HG03196 (cell line): ENCODE data around the gene ATPAF2.
"Not testable (repeated sequence)": the region's sequence is repeated elsewhere in the genome, so short reads cannot be mapped to it uniquely, and the experiment has no call there.

ENCODE experiments used
- ATAC-seq: cut with Tn5 transposase; IDR thresholded peaks from one replicate; pipeline ENCODE4 v1.9.1; 2021; ENCODE audit not compliant: unreplicated experiment

ATPAF2 gene

GRCh38 chr17:18014006-18014405 is 25.0 kb downstream of the ATPAF2 start:
- ATAC-seq, result no peak

DNA sequence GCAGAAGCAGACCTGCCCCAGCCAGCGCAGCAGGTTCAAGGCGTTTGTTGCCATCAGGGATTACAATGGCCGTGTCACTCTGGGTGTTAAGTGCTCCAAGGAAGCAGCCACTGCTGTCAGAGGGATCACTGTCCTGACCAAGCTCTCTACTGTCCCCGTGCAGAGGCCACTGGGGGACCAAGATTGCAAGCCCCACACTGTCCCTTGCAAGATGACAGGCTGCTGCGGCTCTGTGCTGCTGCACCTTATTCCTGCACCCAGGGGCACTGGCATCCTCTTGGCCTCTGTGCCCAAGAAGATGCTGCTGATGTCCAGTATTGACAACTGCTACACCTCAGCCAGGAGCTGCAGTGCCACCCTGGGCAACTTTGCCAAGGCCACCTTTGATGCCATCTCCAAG is 27.7 kb downstream of the ATPAF2 start:
- ATAC-seq, result no peak

DNA sequence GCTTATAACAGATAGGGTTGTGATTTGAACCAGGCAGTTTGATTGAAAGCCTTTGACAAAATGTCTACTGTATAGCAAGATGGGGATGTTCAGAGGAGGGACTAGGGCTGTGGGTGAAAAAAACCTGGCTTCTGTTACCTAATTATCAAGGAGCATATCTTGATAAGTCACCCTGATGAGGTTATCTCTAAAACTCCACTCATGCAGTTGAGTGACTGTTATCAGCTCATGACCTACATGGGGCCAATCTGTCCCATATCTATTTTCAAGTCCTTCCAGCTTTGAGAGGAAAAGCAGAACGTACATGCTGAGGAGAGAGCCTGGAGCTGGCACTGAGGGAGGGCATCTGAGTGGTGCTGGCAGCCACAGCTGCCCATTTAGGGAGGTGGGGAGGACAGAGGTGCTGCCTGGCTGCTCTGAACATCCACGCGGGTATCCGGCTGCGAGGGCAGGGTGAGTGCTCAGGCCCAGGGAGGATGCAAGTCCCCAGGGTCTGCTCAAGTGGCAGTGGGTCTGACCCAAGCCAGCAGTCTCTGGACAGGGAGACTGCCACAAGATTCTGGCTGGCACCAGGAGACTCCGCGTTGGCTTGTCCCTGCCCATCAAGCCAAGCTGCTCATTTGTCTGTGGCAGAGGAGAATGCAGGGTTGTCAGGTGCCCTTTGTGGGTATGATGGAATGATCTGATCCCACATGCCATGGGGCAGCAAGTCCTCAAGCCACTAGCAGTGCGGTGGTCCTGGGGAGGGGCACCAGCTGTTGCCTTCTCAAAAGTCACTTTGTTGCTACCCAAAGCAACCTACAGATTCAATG is 29.2 kb downstream of the ATPAF2 start:
- no peak for ATAC-seq

- ATAC-seq, result no peak
Observed at GRCh38 chr17:18008496-18009268, 30.3 kb downstream of the ATPAF2 start.

DNA sequence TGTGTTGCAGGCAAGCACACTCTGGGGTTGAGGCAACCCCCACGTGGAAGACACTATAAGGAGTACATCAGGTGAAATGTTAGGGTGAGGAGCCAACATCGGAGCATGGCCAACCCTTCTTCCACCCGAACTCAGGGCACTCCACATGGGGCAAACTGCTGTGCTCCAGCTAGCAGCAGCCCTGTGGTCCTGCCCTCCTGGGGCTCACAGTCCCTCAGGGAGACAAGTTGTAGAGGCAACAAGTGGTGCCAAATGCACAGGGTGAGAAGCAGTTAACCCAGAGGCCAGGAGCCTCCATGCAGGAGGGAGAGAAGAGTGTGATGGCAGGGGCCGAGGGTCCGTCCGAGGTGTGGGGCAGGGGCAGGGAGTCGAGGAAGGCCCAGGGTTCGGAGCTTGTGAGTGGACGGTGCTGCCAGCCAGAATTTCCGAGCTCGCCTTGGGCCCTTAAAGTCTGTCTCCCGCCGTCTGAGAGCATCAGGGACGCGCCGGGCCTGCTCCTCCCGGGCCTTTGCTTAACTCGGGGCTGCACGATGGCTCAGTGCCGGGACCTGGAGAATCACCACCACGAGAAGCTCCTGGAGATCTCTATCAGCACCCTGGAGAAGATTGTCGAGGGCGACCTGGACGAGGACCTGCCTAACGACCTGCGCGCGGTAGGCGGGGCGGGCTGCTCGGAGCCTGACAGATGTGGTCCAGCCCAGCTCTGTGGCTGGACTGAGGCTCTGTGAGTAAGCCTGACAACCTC is 32.3 kb downstream of the ATPAF2 start:
- ATAC-seq, result no peak

- no peak for ATAC-seq
Observed at GRCh38 chr17:18005496-18005895, 33.5 kb downstream of the ATPAF2 start.

DNA sequence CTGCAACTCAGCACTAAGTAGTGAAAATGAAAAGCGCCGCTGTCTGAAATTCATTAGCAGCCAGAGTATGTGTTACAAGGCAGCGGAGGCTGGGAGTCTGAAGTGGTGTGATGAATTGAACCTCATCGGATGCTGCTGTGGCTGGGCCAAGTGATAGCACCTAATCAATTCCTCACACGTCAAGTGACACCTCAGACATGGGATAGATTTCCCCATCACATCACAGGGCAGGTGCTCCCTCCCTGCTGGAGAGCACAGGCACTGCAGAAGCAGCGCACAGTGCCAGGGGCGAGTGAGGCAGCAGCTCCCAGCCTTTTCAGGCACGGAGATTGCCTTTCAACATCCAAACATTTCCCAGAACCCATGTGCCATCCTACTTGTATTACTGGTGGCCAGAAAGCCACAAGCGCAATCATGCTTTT is 34.1 kb downstream of the ATPAF2 start:
- no peak for ATAC-seq

DNA sequence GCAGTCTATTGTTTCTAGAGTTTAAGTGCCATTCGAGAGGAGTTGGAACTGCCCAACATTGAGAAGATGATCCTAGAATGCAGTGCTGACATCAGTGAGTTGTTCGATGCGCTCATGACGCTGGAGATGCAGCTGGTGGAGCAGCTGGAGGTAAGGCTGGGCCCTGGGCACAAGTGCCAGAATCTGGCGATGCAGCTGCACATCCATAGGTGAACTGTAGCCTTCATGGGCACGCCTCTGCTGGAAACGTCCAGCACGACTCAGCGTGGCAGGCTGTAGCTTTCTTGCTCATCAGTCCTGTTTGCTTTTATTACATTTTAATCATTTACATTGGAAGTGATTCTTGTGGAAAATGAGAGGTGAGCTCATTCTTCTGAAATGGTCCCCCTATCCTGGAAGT is 34.6 kb downstream of the ATPAF2 start:
- no peak for ATAC-seq

- no peak for ATAC-seq
Observed at GRCh38 chr17:18002171-18002570, 36.8 kb downstream of the ATPAF2 start.

GRCh38 chr17:18000030-18000408 is 38.9 kb downstream of the ATPAF2 start:
- ATAC-seq, result no peak

GRCh38 chr17:17999364-18000029 is 39.5 kb downstream of the ATPAF2 start:
- no peak for ATAC-seq

- ATAC-seq, result no peak
Observed at GRCh38 chr17:17998934-17999333, 40.0 kb downstream of the ATPAF2 start.

DNA sequence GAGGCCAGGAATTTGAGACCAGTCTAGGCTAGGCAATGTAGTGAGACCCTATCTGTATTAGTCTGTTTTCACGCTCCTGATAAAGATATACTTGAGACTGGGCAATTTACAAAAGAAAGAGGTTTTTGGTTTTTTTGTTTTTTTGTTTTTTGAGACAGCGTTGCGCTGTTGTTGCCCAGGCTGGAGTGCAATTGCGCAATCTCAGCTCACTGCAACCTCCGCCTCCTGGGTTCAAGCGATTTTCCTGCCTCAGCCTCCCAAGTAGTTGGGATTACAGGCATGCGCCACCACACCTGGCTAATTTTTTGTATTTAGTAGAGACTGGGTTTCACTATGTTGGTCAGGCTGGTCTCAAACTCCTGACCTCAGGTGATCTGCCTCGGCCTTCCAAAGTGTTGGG is 43.1 kb downstream of the ATPAF2 start:
- ATAC-seq, result not testable (repeated sequence)

- ATAC-seq, result no peak
Observed at GRCh38 chr17:17994271-17995069, 44.5 kb downstream of the ATPAF2 start.

DNA sequence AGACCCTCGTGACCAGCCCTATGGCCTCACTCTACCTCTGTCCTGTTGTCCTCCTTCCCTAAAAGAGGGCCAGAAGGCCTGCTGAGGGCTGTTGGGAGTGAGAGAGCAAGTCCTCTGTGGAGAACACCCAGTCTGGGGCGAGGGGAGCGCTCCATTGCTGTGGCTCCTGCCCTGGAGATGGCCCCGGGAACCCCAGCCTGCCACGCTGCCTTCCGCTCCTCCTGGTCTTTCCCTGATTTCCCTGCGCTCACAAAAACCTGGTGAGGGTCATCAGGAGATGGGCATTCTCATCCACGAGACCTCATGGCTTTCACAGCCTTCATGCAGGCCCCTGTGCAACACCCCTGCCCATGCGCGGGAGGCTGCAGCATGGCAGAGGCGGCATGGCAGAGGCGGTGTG is 45.1 kb downstream of the ATPAF2 start:
- ATAC-seq, result no peak

DNA sequence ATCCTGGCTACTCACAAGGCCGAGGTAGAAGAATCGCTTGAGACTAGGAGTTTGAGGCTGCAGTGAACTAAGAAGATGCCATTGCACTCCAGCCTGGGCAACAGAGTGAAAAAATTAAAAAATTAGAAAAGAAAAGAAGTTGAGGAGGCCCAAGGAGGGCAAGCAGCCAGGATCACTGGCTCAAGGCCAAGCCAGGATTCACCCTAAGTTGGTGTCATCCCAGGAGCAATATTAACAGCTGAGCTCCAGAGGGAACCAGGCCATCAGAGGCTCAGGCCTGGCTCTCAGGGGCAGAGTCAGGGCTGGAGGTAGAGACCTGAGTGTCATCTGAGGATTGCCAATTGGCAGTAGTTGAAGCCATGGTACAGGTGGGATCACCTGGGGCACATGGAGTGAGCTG is 45.6 kb downstream of the ATPAF2 start:
- ATAC-seq, result no peak

GRCh38 chr17:17990282-17990681 is 48.7 kb downstream of the ATPAF2 start:
- ATAC-seq, result no peak

DNA sequence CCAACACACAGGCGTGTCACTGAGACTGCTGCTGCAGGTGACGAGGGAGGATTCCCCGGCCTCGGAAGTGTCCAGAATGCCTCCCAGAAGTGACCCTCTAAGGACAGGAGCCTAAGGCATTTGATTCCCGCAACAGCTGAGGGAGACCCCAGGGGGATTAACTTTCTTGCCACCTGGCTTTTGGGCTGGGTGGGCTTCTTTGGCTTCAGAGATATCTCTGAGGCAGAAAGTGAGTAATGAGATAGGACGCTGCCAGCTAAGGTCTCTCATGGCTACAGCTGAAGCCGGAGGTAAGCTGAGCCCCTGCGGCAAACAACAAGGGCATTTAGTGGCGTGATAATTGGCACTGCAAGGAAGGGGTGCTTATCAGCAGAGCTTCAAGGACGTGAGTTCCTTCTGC is 49.4 kb downstream of the ATPAF2 start:
- no peak for ATAC-seq

DNA sequence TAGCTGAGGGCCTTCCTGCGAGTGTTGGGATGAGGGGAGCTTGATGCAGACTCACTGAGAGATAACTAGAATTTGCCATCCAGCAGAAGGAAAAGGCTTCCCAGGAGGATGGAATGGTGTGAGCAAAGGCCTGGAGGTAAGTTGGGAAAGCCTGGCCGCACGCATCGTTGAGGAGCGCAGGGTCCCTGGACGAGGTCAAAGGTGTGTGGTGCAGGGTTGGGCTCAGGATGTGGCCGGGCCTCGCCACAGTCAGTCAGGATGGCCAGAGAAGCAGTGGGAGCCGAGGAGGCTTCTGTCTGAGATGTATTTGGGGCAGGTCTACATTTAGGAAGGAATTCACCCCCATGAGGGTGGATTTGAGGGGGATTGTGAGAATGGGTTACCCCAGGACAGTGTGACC is 49.9 kb downstream of the ATPAF2 start:
- no peak for ATAC-seq

DNA sequence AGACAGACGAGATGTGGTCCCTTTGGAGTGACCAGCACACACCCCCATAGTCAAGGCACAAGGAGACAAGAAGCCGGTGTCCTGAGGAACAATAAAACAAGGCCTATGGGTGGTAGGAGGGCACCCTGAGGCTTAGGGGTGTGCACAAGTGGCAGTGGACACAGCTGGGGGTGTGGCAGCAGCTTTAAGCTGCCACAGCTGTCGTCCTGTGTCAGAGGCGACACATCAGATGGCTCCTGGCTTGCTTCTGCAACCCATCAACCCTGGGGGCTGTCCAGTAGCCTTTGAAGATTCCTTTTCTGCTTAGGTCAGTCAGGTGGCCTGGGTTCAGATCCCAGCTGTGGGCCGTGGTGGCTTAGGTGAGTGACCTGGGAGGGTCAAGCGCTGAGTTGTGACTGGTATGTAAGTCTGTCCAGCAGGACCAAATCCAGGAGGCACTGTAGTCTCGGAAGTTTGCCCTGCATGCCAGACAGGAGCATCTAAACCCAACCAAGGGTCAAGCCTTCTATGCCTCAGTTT is 50.5 kb downstream of the ATPAF2 start:
- ATAC-seq, result no peak
